NOMO-1 treated with dmso at 0.1 percent for 144 hours (cell line): ENCODE data around the gene ISX.
A peak's percentile ranks its signal among the peaks of the same experiment; 100 is the strongest.

ENCODE experiments used
- DNase-seq: peaks from one replicate; lab custom pipeline; 2025; ENCODE audit not compliant: unreplicated experiment; lab: John Stamatoyannopoulos, UW

ISX gene

GRCh38 chr22:35051791-35052190, 14.2 kb upstream of the ISX start:
- no peak for DNase-seq

- DNase-seq, result no peak
These were observed 12.7 kb upstream of the ISX start for GRCh38 chr22:35053060-35053835.

DNA sequence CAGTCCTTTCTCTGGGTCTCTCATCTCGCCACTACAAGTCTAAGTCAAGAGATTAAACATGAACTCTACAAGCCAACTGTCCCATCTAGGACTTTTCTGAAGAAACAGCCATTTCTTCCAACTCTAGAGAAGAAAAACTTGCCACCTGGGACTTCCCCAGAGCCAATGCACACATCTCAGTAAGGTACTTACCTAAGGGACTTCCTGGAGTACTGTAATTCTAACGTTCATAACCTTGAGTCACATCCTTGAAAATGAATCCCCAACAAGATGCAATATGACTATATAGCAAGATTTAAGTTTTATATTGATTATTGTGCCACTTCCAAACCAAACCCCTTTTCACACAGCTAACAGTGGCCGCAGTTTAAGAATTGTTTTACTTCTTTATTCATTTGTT, 11.9 kb upstream of the ISX start:
- no peak for DNase-seq

- DNase-seq, result no peak
These were observed 9.5 kb upstream of the ISX start for GRCh38 chr22:35056486-35056885.

DNA sequence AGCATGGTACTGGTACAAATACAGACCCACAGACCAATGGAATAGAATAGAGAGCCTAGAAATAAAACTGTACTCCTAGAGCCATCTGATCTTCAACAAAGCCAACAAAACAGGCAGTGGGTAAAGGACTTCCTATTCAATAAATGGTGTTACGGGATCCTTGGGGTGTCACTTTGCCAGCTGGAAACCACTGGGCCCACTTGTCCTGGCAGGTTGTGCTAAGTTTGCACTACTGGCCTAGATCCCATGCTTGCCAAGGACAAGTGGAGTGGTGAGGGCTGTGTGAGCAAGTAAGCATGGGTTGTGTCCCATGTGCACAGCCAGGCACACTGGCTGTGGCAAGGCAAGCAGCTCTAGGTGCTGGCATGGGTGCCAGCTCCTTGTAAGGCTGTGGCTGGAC, 8.8 kb upstream of the ISX start:
- DNase-seq, result no peak

DNA sequence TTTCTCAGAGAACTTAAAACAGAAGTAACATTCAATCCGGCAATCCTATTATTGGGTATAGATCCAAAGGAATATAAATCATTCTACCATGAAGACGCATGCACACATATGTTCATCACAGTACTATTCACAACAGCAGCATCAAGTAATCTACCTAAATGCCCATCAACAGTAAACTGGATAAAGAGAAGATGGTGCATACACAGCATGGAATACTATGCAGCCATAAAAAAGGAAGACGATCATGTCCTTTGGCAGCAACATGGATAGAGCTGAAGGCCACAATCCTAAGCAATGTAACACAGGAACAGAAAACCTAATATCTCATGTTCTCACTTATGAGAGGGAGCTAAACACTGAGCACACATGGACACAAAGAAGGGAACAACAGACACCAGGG, 6.3 kb upstream of the ISX start:
- DNase-seq, result no peak

DNA sequence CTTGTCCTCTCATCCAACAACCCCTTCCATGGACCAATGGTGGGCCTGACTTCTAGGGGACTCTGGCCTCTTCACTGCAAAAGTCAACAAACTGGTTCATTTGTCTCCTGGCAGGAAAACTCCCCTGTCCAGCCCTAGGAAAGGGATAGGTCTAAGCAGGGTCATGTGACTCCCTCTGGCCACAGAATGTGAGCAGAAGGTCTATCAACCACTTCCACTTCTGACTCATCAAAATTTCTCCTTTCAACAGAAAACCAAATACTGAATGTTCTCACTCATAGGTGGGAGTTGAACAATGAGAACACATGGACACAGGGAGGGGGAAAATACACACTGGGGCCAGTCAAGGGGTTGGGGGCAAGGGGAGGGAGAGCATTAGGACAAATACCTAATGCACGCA, 1.3 kb upstream of the ISX start:
- DNase-seq, result no peak

- no peak for DNase-seq
These were observed 775 bp upstream of the ISX start for GRCh38 chr22:35065183-35065582.

- DNase-seq, result no peak
These were observed 810 bp downstream of the ISX start for GRCh38 chr22:35066768-35067167.

DNA sequence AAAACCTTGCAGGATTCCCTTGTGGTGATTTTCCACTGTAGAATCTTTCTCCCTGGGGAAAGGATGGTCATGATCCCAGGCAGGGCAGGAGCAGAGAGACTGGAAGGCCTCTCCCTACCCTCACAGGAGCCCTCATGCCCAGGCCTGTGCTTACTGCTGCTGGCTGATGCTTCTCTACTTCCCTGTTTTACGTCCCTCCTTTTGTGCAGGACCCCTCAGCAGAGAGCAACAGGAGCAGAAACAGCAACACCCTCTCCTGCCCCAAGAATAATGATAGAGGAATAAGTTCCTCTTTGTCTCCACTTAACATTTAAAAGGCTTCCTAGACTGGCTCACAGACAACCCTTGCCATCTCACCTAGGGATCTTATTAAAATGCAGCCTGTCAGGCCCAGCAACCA, 3.6 kb downstream of the ISX start:
- DNase-seq, result peak; percentile 20

DNA sequence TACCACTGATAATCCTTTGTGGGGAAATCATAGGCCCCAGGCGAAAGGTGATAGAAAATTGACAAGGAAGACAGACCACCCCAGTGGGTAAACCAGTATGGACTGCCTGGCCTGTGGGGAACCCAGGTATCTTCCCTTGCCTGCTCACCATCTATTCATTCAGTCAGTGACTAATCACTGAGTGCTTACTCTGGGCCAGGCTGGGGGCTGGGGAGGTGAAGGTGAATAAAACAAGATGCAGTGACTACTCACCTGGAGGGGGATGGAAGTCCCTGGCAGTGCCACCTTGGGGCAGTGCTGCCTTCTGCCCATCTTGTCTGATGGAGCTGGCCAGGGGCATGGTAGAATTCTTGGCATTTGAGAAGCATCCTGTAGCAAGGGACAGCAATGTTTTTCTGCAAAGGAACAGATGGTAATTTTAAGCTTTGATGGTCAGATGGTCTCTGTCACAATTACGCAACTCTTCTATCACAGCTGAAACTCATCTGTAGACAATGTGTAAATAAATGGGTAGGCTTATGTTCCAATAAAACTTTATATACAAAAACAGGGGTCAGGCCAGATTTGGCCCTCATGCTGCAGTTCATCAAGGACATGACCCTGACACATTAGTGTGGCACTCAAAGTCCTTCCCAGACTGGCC, 4.6 kb downstream of the ISX start:
- DNase-seq, result no peak

DNA sequence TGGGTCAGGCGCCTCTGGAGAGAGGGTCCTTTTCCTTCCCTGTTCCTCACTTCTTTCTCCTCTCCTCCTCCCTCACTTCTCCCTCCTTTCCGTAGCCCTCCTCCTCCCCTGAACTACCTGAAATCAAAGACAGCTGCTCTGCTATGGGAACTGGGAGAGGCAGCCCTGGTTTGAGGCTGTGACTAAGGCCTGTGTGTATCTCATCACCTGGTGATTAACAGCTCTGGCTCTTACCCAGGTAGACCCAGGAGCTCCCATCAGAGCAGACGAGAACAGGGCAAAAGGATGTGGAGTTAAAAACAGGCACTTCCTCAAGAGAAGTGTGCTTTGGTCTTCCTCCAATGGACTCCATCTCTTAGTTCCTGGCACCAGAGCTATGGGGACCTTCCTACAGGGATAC, 5.8 kb downstream of the ISX start:
- DNase-seq, result no peak

DNA sequence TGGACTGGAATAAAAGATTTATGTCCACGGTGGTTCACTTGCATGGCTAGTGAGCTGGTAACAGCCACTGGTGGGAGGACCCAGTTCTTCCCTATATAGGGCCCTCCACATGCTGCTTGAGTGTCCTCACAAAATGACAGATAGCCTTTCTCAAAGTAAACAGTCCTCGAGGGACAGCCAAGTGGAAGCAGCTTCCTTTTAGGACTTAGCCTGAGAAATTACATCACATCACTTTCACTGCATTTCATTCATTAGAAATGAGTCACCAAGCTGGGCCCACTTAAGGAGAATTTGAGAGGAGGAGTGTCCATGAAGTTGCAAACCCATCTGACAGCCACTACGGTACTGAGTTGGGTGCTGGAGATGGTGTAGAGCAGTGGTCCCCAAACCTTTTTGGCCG, 7.0 kb downstream of the ISX start:
- DNase-seq, result no peak

- no peak for DNase-seq
These were observed 8.6 kb downstream of the ISX start for GRCh38 chr22:35074583-35074982.

DNA sequence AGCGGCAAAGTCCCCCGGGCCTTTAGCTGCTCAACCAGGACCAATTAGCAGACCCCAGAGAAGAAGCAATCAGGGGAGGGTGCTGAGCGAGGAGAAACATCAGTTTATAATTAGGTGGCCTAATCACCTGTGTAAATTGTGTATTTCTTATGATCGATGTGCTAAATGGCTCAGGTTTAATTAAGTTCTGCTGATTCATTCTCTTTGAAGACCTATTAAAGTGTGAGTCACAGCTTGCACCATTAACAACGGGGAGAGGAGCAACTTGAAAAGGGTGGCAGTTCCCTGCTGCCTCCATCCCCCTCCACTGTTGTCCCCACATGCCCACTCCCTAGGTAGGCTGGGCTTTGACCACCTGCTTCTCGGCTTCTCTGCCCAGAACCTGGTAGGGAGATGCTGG, 10.7 kb downstream of the ISX start:
- no peak for DNase-seq

DNA sequence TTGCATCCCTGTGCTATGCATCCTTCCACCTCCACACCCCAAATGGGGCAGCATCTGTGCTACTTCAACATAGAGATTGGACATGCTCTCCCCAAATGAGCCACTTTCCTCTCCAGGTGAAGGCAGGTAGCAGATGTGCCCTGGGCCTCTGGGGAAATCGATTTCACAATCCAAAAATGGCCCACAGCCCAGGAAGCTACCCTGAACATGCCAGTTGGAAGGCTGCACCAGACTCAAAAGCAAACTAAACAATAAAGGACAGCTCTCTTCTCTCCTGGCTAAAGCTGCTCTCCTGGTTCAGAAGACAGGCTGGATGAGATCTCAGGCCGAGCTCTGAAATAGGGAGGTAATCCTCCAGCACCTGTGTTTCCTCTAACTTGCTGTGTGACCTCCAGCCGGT, 19.7 kb downstream of the ISX start:
- DNase-seq, result no peak

DNA sequence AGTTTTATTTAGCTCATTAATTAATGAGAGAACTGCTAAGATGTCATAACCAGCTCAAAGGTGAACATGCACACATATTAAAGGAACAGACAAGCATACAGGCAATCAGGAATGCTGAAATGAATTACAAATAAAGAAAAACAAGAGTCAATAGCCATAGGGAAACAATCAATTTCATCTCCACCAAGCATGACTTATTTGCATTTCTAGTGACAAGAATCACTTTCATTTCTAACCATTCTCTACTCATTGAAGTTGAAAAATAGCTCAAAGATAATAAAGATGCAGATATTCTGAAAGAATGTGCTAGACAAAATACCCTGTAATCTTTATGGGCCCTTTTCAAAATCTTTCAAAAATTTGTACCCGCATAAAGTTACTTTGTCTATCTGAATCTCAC, 23.2 kb downstream of the ISX start:
- DNase-seq, result no peak

- no peak for DNase-seq
These were observed 26.4 kb downstream of the ISX start for GRCh38 chr22:35092406-35092805.

- no peak for DNase-seq
These were observed 33.0 kb downstream of the ISX start for GRCh38 chr22:35098921-35099320.

DNA sequence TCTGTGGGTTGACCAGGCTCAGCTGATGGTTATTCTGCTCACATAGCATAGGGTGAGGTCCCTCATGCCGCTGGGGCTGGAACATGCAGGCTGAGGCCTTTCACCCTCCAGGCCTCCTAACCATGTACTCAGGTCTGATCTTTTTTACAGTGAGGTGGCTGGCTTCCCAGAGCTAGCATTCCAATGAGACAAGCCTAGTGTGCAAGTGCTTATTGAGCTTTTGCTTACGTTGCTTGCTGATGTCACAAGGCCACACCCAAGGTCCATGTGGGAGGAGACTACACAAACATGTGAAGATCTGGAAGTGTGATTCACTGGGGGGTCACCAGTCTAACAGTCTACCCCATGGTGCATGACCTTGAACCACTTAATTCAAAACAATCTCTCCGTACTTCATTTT, 33.9 kb downstream of the ISX start:
- no peak for DNase-seq

DNA sequence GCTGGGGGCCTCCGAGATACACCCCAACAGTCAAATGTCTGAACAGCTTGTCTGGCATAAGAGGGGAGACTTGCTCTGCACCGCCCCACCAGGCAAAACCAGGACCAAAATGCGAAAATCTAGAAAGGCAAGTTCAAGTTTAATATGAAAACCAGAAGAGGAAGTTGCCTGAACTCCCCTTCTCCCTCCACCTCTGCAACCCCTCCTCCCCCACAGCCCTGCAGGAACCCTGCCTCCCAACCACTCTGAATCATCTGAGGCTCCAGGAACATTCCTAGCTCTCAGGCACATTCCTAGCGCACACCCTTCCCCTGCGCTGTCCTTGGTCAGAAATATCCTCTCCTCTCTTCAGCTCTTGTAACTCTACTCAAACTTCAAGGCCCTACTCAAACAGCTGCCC, 36.7 kb downstream of the ISX start:
- peak; percentile 28 for DNase-seq

GRCh38 chr22:35103761-35104160, 37.8 kb downstream of the ISX start:
- no peak for DNase-seq

- DNase-seq, result no peak
These were observed 38.5 kb downstream of the ISX start for GRCh38 chr22:35104491-35104890.
